Measurements from ENCODE around the gene TST.

TST gene

DNA sequence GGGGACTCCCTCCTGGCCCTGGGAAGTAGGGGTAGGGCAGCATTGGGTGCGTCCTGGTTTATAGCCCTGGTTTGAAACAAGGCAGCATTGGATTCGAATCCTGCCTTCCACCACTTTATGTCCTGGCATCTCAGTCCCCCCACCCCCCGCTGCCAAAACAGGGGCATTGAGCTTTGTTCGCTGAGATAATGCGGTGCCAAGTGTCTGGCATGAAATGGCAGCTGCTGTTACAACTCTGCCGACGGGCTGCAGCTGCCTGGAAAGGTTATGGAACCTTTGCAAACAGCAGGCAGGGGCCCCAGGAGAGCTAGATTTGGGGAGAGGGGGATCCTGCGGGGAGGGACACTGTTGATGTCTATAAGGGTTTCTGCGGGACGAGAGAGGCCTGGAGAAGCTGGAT lies 1.9 kb downstream of the TST start:
- Histone ChIP-seq H3K9me3 (replicated peaks; ENCODE audit: low read length) (no peaks in the 10 kb centered on the region), H3K9ac (ENCODE audit: low read depth, low read length) (no peak overlapping the region), H3K36me3 (ENCODE audit: insufficient read depth, low read length) (peaks cover 6% of the 10 kb centered on the region), H3K4me1 (ENCODE audit: control insufficient read depth, insufficient read depth, low read length) (peaks cover 16% of the 10 kb centered on the region), H3K4me3 (ENCODE audit: low read length) (no peak overlapping the region), H3K4me2 (ENCODE audit: low read length) (peak overlapping the region; percentile 99), H3K27me3 (ENCODE audit: control insufficient read depth, insufficient read depth, low read length) (no peaks in the 10 kb centered on the region)

DNA sequence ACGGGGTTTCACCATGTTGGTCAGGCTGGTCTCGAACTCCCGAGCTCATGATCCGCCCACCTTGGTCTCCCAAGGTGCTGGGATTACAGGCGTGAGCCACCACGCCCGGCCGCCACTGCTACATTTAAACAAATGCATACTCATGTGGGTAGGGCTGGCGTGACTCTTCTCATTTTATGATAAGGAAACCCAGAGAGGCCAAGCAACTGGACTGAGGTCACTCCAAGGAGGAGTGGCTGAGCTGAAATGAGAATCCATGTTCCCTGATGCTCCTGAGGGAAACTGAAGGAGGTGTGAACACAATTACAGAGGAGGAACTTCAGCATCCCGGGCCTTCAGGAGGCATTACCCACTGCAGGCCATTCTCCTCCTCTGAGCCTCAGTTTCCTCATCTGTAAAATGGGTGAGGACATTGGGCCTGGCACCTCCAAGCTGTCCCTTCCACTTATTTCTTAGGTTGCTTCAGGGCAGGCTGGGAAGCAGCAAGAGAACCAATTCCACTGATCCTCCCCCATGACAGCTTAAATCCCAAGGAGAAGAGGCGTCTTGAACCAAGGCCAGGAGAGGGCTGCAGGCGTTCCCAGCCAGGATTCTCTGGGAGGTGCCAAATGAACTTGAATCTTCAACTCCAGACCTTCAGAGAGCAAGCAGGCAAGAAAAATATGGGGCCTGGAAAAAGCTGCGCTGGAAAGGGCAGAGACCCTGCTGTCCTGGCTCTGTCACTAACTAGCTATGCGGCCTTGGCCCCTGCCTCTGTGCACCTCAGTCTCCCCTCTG lies 2.9 kb downstream of the TST start:
- Histone ChIP-seq H3K27me3 (ENCODE audit: control insufficient read depth, insufficient read depth, low read length) (no peaks in the 10 kb centered on the region), H3K9ac (ENCODE audit: low read depth, low read length) (no peak overlapping the region), H3K4me2 (ENCODE audit: low read length) (no peak overlapping the region), H3K9me3 (replicated peaks; ENCODE audit: low read length) (no peaks in the 10 kb centered on the region), H3K4me1 (ENCODE audit: control insufficient read depth, insufficient read depth, low read length) (peaks cover 20% of the 10 kb centered on the region), H3K36me3 (ENCODE audit: insufficient read depth, low read length) (peaks cover 6% of the 10 kb centered on the region), H3K4me3 (ENCODE audit: low read length) (no peak overlapping the region)

DNA sequence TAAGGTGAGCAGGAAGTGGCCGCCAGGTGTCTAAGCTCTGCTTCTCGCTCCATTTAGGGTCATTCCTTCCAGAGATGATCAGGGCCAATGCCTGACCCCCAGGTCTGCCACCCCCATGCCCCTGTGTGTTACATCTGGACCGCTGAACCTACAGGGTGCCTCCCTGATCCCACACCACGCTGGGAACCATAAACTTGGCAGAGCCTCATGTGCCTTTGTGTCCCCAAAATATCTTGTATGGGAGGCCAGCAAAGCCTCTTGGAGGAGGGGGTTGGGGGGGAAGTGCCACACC lies 3.7 kb downstream of the TST start:
- H3K27me3 ChIP-seq (ENCODE audit: control insufficient read depth, insufficient read depth, low read length) = no peaks in the 10 kb centered on the region
- H3K4me1 ChIP-seq (ENCODE audit: control insufficient read depth, insufficient read depth, low read length) = peaks cover 20% of the 10 kb centered on the region
- no peak overlapping the region for H3K4me3 ChIP-seq (ENCODE audit: low read length)
- H3K9me3 ChIP-seq (replicated peaks; ENCODE audit: low read length) = no peaks in the 10 kb centered on the region
- H3K4me2 ChIP-seq (ENCODE audit: low read length) = no peak overlapping the region
- H3K9ac ChIP-seq (ENCODE audit: low read depth, low read length) = no peak overlapping the region
- H3K36me3 ChIP-seq (ENCODE audit: insufficient read depth, low read length) = peaks cover 6% of the 10 kb centered on the region

- no peak overlapping the region for H3K4me3 ChIP-seq (ENCODE audit: low read length)
- no peaks in the 10 kb centered on the region for H3K9me3 ChIP-seq (replicated peaks; ENCODE audit: low read length)
- H3K9ac ChIP-seq (ENCODE audit: low read depth, low read length) = no peak overlapping the region
- H3K27me3 ChIP-seq (ENCODE audit: control insufficient read depth, insufficient read depth, low read length) = no peaks in the 10 kb centered on the region
- H3K36me3 ChIP-seq (ENCODE audit: insufficient read depth, low read length) = peaks cover 6% of the 10 kb centered on the region
- peaks cover 20% of the 10 kb centered on the region for H3K4me1 ChIP-seq (ENCODE audit: control insufficient read depth, insufficient read depth, low read length)
- H3K4me2 ChIP-seq (ENCODE audit: low read length) = no peak overlapping the region
Observed at GRCh38 chr22:37014835-37015586, 4.2 kb downstream of the TST start.

- Histone ChIP-seq H3K4me1 (ENCODE audit: control insufficient read depth, insufficient read depth, low read length) (peaks cover 20% of the 10 kb centered on the region), H3K36me3 (ENCODE audit: insufficient read depth, low read length) (peaks cover 6% of the 10 kb centered on the region), H3K4me3 (ENCODE audit: low read length) (no peak overlapping the region), H3K9me3 (replicated peaks; ENCODE audit: low read length) (no peaks in the 10 kb centered on the region), H3K9ac (ENCODE audit: low read depth, low read length) (no peak overlapping the region), H3K27me3 (ENCODE audit: control insufficient read depth, insufficient read depth, low read length) (peaks cover 1% of the 10 kb centered on the region), H3K4me2 (ENCODE audit: low read length) (no peak overlapping the region)
Observed at GRCh38 chr22:37014415-37014806, 4.8 kb downstream of the TST start.

- no peak overlapping the region for H3K9ac ChIP-seq (ENCODE audit: low read depth, low read length)
- no peak overlapping the region for H3K4me3 ChIP-seq (ENCODE audit: low read length)
- H3K9me3 ChIP-seq (replicated peaks; ENCODE audit: low read length) = no peaks in the 10 kb centered on the region
- H3K4me1 ChIP-seq (ENCODE audit: control insufficient read depth, insufficient read depth, low read length) = peaks cover 12% of the 10 kb centered on the region
- peaks cover 13% of the 10 kb centered on the region for H3K27me3 ChIP-seq (ENCODE audit: control insufficient read depth, insufficient read depth, low read length)
- H3K36me3 ChIP-seq (ENCODE audit: insufficient read depth, low read length) = peaks cover 6% of the 10 kb centered on the region
- H3K4me2 ChIP-seq (ENCODE audit: low read length) = no peak overlapping the region
Observed at GRCh38 chr22:37012956-37013355, 6.3 kb downstream of the TST start.

DNA sequence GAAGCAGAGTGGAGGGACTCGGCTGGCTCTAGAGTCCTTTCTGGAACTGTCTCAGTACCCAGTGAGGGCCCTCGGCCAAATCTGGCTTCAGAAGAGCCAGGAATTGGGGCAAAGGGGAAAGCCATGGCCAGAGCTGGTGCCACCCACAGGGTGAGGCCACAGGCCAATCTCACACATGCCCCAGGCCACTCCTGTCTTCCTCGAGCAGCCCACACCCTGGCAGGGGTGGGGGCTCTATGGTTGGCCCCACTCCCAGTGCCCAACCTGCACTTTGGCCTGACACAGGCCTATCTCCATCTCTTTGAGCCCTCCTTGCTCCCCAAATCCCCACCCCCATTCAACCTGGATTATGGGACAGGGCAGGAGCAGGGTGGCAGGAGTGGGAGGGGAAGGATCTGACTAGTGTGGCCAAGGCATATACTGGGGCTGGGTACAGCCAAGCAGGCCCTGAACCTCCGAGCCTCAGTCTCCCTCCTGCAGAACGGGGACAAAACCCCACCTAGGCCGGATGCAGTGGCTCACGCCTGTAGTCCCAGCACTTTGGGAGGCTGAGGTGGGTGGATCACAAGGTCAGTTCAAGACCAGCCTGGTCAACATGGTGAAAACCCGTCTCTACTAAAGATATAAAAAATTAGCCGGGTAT lies 6.9 kb downstream of the TST start:
- Histone ChIP-seq H3K9ac (ENCODE audit: low read depth, low read length) (no peak overlapping the region), H3K4me3 (ENCODE audit: low read length) (no peak overlapping the region), H3K4me2 (ENCODE audit: low read length) (no peak overlapping the region), H3K4me1 (ENCODE audit: control insufficient read depth, insufficient read depth, low read length) (peaks cover 6% of the 10 kb centered on the region), H3K9me3 (replicated peaks; ENCODE audit: low read length) (no peaks in the 10 kb centered on the region), H3K36me3 (ENCODE audit: insufficient read depth, low read length) (peaks cover under 1% of the 10 kb centered on the region), H3K27me3 (ENCODE audit: control insufficient read depth, insufficient read depth, low read length) (peaks cover 19% of the 10 kb centered on the region)

GRCh38 chr22:37011472-37011871 lies 7.8 kb downstream of the TST start:
- no peak overlapping the region for H3K9ac ChIP-seq (ENCODE audit: low read depth, low read length)
- H3K4me2 ChIP-seq (ENCODE audit: low read length) = no peak overlapping the region
- H3K9me3 ChIP-seq (replicated peaks; ENCODE audit: low read length) = no peaks in the 10 kb centered on the region

DNA sequence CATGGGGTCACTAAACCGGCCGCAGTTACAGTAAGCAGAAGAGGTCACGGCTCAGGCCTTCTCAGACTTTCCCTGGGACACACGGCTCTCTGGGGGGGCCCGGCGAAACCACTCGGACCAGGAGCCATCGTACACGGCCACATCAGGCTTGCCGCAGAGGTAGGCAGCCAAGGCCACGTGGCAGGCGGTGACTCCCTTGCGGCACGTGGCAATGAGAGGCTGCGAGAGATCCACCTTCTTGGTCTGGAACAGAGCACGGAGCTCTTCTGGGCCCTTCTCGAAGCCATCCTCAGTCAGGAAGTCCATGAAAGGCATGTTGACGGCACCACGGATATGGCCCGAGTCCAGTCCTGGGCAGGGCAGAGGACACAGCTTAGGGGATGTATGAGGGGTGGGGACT lies 8.3 kb downstream of the TST start:
- Histone ChIP-seq H3K4me1 (ENCODE audit: control insufficient read depth, insufficient read depth, low read length) (peaks cover 5% of the 10 kb centered on the region), H3K9ac (ENCODE audit: low read depth, low read length) (no peak overlapping the region), H3K27me3 (ENCODE audit: control insufficient read depth, insufficient read depth, low read length) (peaks cover 33% of the 10 kb centered on the region), H3K4me2 (ENCODE audit: low read length) (no peak overlapping the region), H3K36me3 (ENCODE audit: insufficient read depth, low read length) (no peaks in the 10 kb centered on the region), H3K4me3 (ENCODE audit: low read length) (no peak overlapping the region), H3K9me3 (replicated peaks; ENCODE audit: low read length) (no peaks in the 10 kb centered on the region)

More at GRCh38 chr22:37011472-37011871, 7.8 kb downstream of the TST start:
- Histone ChIP-seq H3K4me1 (ENCODE audit: control insufficient read depth, insufficient read depth, low read length) (peaks cover 5% of the 10 kb centered on the region), H3K4me3 (ENCODE audit: low read length) (no peak overlapping the region), H3K36me3 (ENCODE audit: insufficient read depth, low read length) (no peaks in the 10 kb centered on the region), H3K27me3 (ENCODE audit: control insufficient read depth, insufficient read depth, low read length) (peaks cover 28% of the 10 kb centered on the region)

GRCh38 chr22:37010174-37010573 lies 9.1 kb downstream of the TST start:
- peaks cover 5% of the 10 kb centered on the region for H3K4me1 ChIP-seq (ENCODE audit: control insufficient read depth, insufficient read depth, low read length)
- no peaks in the 10 kb centered on the region for H3K36me3 ChIP-seq (ENCODE audit: insufficient read depth, low read length)
- no peak overlapping the region for H3K9ac ChIP-seq (ENCODE audit: low read depth, low read length)
- H3K4me3 ChIP-seq (ENCODE audit: low read length) = no peak overlapping the region
- no peaks in the 10 kb centered on the region for H3K9me3 ChIP-seq (replicated peaks; ENCODE audit: low read length)
- H3K27me3 ChIP-seq (ENCODE audit: control insufficient read depth, insufficient read depth, low read length) = peaks cover 41% of the 10 kb centered on the region
- H3K4me2 ChIP-seq (ENCODE audit: low read length) = no peak overlapping the region

GRCh38 chr22:37009490-37009889 lies 9.8 kb downstream of the TST start:
- H3K4me3 ChIP-seq (ENCODE audit: low read length) = no peak overlapping the region
- peaks cover 45% of the 10 kb centered on the region for H3K27me3 ChIP-seq (ENCODE audit: control insufficient read depth, insufficient read depth, low read length)
- peaks cover 5% of the 10 kb centered on the region for H3K4me1 ChIP-seq (ENCODE audit: control insufficient read depth, insufficient read depth, low read length)
- no peak overlapping the region for H3K4me2 ChIP-seq (ENCODE audit: low read length)
- no peaks in the 10 kb centered on the region for H3K9me3 ChIP-seq (replicated peaks; ENCODE audit: low read length)
- H3K9ac ChIP-seq (ENCODE audit: low read depth, low read length) = no peak overlapping the region
- no peaks in the 10 kb centered on the region for H3K36me3 ChIP-seq (ENCODE audit: insufficient read depth, low read length)

Measured in skeletal muscle satellite cell (primary cell).